BE2C (cell line): ENCODE data around the gene NRAP.

ENCODE experiments used
- DNase-seq: peaks from one replicate; pipeline ENCODE4 v3.0.0-alpha.2; 2020
- H3K27me3 ChIP-seq: fragments of 250-450 bp; sonication (Bioruptor Pico); 2 replicates; pipeline ENCODE4 v1.5.1; 2020; ENCODE audit warnings: mild to moderate bottlenecking
- H3K36me3 ChIP-seq: fragments of 250-450 bp; sonication (Bioruptor Pico); 2 replicates; pipeline ENCODE4 v1.5.1; 2020; ENCODE audit warnings: mild to moderate bottlenecking
- H3K4me1 ChIP-seq: fragments of 250-450 bp; sonication (Bioruptor Pico); 2 replicates; pipeline ENCODE4 v1.5.1; 2020
- H3K4me3 ChIP-seq: 2 replicates; pipeline ENCODE4 v1.5.1; 2011; ENCODE audit warnings: low read depth, low read length
- H3K9me3 ChIP-seq: fragments of 250-450 bp; sonication (Bioruptor Pico); 2 replicates; pipeline ENCODE4 v1.5.1; 2020
- TF ChIP-seq, protein P1 (sequence below): IDR thresholded peaks from 2 replicates; pipeline ENCODE4 v1.5.1; 2012; ENCODE audit warnings: mild to moderate bottlenecking, low read depth, low read length

The NRAP gene

GRCh38 chr10:113620511-113620910 is 43.3 kb downstream of the NRAP start:
- Histone ChIP-seq H3K27me3 (no peaks in the 10 kb centered on the region), H3K4me1 (no peaks in the 10 kb centered on the region), H3K36me3 (no peaks in the 10 kb centered on the region), H3K9me3 (no peaks in the 10 kb centered on the region), H3K4me3 (no peak overlapping the region)
- no peak for DNase-seq
- TF ChIP-seq, protein P1, sequence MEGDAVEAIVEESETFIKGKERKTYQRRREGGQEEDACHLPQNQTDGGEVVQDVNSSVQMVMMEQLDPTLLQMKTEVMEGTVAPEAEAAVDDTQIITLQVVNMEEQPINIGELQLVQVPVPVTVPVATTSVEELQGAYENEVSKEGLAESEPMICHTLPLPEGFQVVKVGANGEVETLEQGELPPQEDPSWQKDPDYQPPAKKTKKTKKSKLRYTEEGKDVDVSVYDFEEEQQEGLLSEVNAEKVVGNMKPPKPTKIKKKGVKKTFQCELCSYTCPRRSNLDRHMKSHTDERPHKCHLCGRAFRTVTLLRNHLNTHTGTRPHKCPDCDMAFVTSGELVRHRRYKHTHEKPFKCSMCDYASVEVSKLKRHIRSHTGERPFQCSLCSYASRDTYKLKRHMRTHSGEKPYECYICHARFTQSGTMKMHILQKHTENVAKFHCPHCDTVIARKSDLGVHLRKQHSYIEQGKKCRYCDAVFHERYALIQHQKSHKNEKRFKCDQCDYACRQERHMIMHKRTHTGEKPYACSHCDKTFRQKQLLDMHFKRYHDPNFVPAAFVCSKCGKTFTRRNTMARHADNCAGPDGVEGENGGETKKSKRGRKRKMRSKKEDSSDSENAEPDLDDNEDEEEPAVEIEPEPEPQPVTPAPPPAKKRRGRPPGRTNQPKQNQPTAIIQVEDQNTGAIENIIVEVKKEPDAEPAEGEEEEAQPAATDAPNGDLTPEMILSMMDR = no peak

- H3K9me3 ChIP-seq = no peaks in the 10 kb centered on the region
- no peaks in the 10 kb centered on the region for H3K27me3 ChIP-seq
- TF ChIP-seq, protein P1 = no peak
- no peak overlapping the region for H3K4me3 ChIP-seq
- no peaks in the 10 kb centered on the region for H3K4me1 ChIP-seq
- no peaks in the 10 kb centered on the region for H3K36me3 ChIP-seq
- no peak for DNase-seq
Observed at GRCh38 chr10:113619401-113619800, 44.4 kb downstream of the NRAP start.

DNA sequence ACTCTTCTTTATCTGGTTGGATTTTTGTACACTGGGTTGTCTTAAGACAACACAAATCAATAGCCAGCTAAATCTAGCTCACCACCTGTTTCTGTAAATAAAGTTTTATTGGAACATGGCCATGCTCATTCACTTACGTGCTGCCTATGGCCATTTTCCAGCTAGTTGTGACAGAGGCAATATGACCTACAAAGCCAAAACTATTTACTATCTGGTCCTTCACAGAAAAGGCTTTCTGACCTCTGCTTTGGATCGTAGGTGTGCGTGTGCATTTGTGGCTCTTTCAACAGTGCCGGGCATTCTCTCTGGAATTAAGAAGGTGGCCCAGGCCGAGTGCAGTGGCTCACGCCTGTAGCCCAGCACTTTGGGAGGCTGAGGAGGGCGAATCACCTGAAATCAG is 45.5 kb downstream of the NRAP start:
- Histone ChIP-seq H3K27me3 (no peaks in the 10 kb centered on the region), H3K4me1 (no peaks in the 10 kb centered on the region), H3K36me3 (no peaks in the 10 kb centered on the region), H3K4me3 (no peak overlapping the region), H3K9me3 (no peaks in the 10 kb centered on the region)
- no peak for DNase-seq
- TF ChIP-seq, protein P1 = no peak

- Histone ChIP-seq H3K4me3 (no peak overlapping the region), H3K4me1 (no peaks in the 10 kb centered on the region), H3K36me3 (no peaks in the 10 kb centered on the region), H3K9me3 (no peaks in the 10 kb centered on the region), H3K27me3 (no peaks in the 10 kb centered on the region)
- TF ChIP-seq, protein P1 = no peak
- no peak for DNase-seq
Observed at GRCh38 chr10:113617086-113617485, 46.8 kb downstream of the NRAP start.

DNA sequence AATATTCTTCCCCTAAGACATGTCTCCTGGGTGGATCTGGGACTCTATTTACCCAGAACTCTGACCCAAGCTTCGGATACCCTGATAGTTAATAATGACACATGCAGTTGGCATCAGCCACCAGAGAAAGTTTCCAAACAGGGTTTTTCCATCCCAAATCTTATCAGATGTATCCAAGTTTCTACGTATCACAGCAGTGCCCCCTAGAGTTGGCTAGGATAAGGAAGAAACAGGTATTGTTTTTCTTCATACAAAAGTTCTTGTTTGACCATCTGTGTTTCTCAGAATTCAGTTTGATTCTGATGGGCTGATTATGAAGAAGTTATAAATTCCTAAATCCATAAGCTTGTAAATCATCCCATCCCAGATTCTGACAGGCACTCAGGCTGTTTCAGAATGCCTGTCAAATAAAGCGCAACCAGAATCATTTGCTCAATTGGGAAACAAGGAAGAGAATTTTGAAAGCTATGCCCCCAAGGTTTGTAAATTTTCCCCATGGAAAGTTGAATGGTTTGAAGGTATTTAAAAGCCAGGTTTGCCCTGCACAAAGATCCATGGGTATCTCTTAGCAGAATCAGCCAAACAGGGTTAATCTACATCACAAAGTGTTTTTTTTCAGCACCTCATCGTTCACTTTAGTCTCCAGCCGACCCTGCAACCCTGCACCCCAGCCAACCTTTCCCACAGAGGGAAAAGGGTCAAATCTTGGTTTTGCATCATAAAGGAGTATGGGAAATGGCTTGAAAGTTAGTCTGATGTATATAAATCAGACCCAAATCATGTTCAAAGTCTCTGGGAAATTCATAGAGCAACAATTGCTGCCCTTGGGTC is 47.4 kb downstream of the NRAP start:
- Histone ChIP-seq H3K4me1 (no peaks in the 10 kb centered on the region), H3K36me3 (no peaks in the 10 kb centered on the region), H3K4me3 (no peak overlapping the region), H3K27me3 (no peaks in the 10 kb centered on the region), H3K9me3 (no peaks in the 10 kb centered on the region)
- TF ChIP-seq, protein P1 = peak; percentile 75
- DNase-seq = peak; percentile 36

DNA sequence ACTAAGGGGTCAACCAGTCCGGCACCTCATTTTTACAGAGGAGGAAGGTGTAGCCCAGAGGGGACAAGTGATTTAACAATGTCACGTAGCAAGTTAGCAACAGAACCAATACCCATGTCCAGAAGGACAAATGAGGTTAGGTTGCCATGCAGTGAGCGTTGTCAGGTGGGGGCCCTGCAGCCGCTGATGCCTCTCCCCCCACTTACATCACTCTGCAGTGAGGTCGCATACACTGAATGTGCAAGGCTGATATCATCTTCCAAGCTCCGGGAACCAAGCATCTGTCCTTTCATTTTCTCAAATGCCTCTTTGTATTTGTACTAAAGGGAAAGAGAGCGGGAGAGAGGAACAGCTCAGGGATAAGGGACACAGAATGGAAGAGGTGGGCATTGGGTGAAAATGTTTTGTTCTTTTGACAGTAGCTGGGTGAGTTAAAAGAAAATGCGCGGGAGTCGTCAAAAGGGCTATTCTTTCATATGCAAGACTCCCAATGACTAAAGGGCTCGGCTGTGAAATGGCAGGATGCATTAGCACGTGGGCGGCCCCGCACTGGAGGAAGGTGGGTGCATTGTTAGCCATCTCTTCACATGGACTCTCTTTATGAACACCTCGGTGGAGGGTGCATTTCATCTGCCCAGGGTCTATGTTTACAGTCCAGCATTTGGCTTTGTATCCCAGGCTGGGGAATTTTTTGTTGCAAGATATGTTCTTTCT is 49.7 kb downstream of the NRAP start:
- H3K9me3 ChIP-seq = no peaks in the 10 kb centered on the region
- no peaks in the 10 kb centered on the region for H3K4me1 ChIP-seq
- DNase-seq = no peak
- H3K36me3 ChIP-seq = no peaks in the 10 kb centered on the region
- no peak overlapping the region for H3K4me3 ChIP-seq
- no peaks in the 10 kb centered on the region for H3K27me3 ChIP-seq
- TF ChIP-seq, protein P1 = no peak
